Left renal cortex interstitium (tissue), 4 donors: Measurements from ENCODE around the gene BUB1. TPM values are rescaled to one million over a fixed set of nuclear protein-coding genes. Genes with fewer than 3 reads are reported as not detected.
"Not testable (repeated sequence)": the region's sequence is repeated elsewhere in the genome, so short reads cannot be mapped to it uniquely, and the experiment has no call there.

Source experiments
- DNase-seq, 4 donors: peaks; one replicate each; pipeline ENCODE4 v3.0.0-alpha.2; 2013; ENCODE audit warnings: low read depth in 4 of 4, low spot score in 2 of 4, missing footprints in 1 of 4
- polyA plus RNA-seq, 4 donors: library from polyadenylated mRNA; unstranded; fragments of 120-200 nt; gene quantifications; one replicate each; pipeline ENCODE4 v1.2.1, GENCODE V29; 2013; ENCODE audit not compliant: insufficient read length in 4 of 4

Gene BUB1
- 10 to 100 TPM; 18.4 to 26.6 (median 22.0) TPM for polyA plus RNA-seq

- peak; percentile 81 to 96 (median 90) for DNase-seq
Measured at GRCh38 chr2:110677530-110678456, at the start of gene BUB1. Gene BUB1, minus strand, starts transcription at chr2:110678063. Its CDS starts 68 bp downstream, at chr2:110677995.

- no peak for DNase-seq
Measured at GRCh38 chr2:110726285-110726684, 48.4 kb upstream of the BUB1 start.

GRCh38 chr2:110725859-110726258 is 48.0 kb upstream of the BUB1 start:
- DNase-seq: no peak

GRCh38 chr2:110725370-110725769 is 47.5 kb upstream of the BUB1 start:
- DNase-seq: no peak

- DNase-seq: no peak
Measured at GRCh38 chr2:110724820-110725219, 47.0 kb upstream of the BUB1 start.

GRCh38 chr2:110720547-110720946 is 42.7 kb upstream of the BUB1 start:
- no peak for DNase-seq

GRCh38 chr2:110718990-110719389 is 41.1 kb upstream of the BUB1 start:
- no peak for DNase-seq

GRCh38 chr2:110718382-110718781 is 40.5 kb upstream of the BUB1 start:
- no peak for DNase-seq

- DNase-seq: no peak
Measured at GRCh38 chr2:110717734-110718133, 39.9 kb upstream of the BUB1 start.

- no peak for DNase-seq
Measured at GRCh38 chr2:110716959-110717645, 39.2 kb upstream of the BUB1 start.

GRCh38 chr2:110714452-110715224 is 36.8 kb upstream of the BUB1 start:
- DNase-seq: peak in 1 of 4 donors; percentile 37

GRCh38 chr2:110713513-110714362 is 35.9 kb upstream of the BUB1 start:
- DNase-seq: no peak

- DNase-seq: no peak
Measured at GRCh38 chr2:110712737-110713136, 34.9 kb upstream of the BUB1 start.

- DNase-seq: no peak
Measured at GRCh38 chr2:110708455-110708854, 30.6 kb upstream of the BUB1 start.

GRCh38 chr2:110707386-110707965 is 29.6 kb upstream of the BUB1 start:
- no peak for DNase-seq

- DNase-seq: no peak
Measured at GRCh38 chr2:110702514-110703380, 24.9 kb upstream of the BUB1 start.

- not testable (repeated sequence) for DNase-seq
Measured at GRCh38 chr2:110698253-110698652, 20.4 kb upstream of the BUB1 start.

GRCh38 chr2:110695146-110695898 is 17.5 kb upstream of the BUB1 start:
- not testable (repeated sequence) for DNase-seq
